Loucy (cell line): ENCODE measurements around the gene CD44.

Source experiments
- H2AFZ ChIP-seq: fragments of 200-600 bp; sonication (generic); 2 replicates; pipeline ENCODE4 v1.6.0; 2016; ENCODE audit warnings: antibody characterized with exemption, mild to moderate bottlenecking, low read length, moderate library complexity
- H3F3A ChIP-seq: fragments of 200-600 bp; 2 replicates; pipeline ENCODE4 v1.6.0; 2016; ENCODE audit warnings: antibody characterized with exemption, low read depth, mild to moderate bottlenecking
- H3K27me3 ChIP-seq: fragments of 200-600 bp; sonication (generic); 2 replicates; pipeline ENCODE4 v1.6.1; 2014; ENCODE audit warnings: low read length, mild to moderate bottlenecking; ENCODE audit not compliant: insufficient read depth, poor library complexity, severe bottlenecking
- H3K36me3 ChIP-seq: fragments of 200-600 bp; sonication (generic); 2 replicates; pipeline ENCODE4 v1.6.1; 2016; ENCODE audit warnings: low read length; ENCODE audit not compliant: insufficient read depth
- H3K4me1 ChIP-seq: fragments of 200-600 bp; sonication (generic); 2 replicates; pipeline ENCODE4 v1.5.1; 2014; ENCODE audit warnings: low read length, mild to moderate bottlenecking; ENCODE audit not compliant: insufficient read depth, poor library complexity, severe bottlenecking
- H3K4me2 ChIP-seq: fragments of 200-600 bp; sonication (generic); 2 replicates; pipeline ENCODE4 v1.6.0; 2014; ENCODE audit warnings: antibody characterized with exemption, low read length, low read depth, mild to moderate bottlenecking; ENCODE audit not compliant: poor library complexity, severe bottlenecking
- H3K4me3 ChIP-seq: fragments of 200-600 bp; sonication (generic); 2 replicates; pipeline ENCODE4 v1.5.1; 2014; ENCODE audit warnings: low read length, mild to moderate bottlenecking, mixed read lengths; ENCODE audit not compliant: poor library complexity, severe bottlenecking
- H3K79me2 ChIP-seq: fragments of 200-600 bp; sonication (generic); 2 replicates; pipeline ENCODE4 v1.6.1; 2014; ENCODE audit warnings: low read length; ENCODE audit not compliant: insufficient read depth
- H3K9ac ChIP-seq: fragments of 200-600 bp; sonication (generic); 2 replicates; pipeline ENCODE4 v1.6.0; 2014; ENCODE audit warnings: mild to moderate bottlenecking, low read depth, low read length, moderate library complexity; ENCODE audit not compliant: poor library complexity, severe bottlenecking
- H3K9me2 ChIP-seq: fragments of 200-600 bp; sonication (generic); replicated peaks from 2 replicates; pipeline ENCODE4 v1.6.1; 2016; ENCODE audit warnings: low read depth, low read length, mixed read lengths
- H3K9me3 ChIP-seq: fragments of 200-600 bp; sonication (generic); 2 replicates; pipeline ENCODE4 v1.6.1; 2014; ENCODE audit warnings: mild to moderate bottlenecking, antibody characterized with exemption, low read length, low read depth; ENCODE audit not compliant: insufficient read depth
- H4K20me1 ChIP-seq: fragments of 200-600 bp; sonication (generic); 2 replicates; pipeline ENCODE4 v1.6.0; 2014; ENCODE audit warnings: antibody characterized with exemption, low read length, mild to moderate bottlenecking; ENCODE audit not compliant: insufficient read depth, poor library complexity, severe bottlenecking
- EZH2phosphoT487 ChIP-seq: fragments of 200-600 bp; IDR thresholded peaks from 2 replicates; pipeline ENCODE4 v1.6.1; 2018; ENCODE audit warnings: antibody characterized with exemption, mild to moderate bottlenecking, moderate library complexity, borderline replicate concordance
- TF ChIP-seq, protein P1 (sequence below): fragments of 200-600 bp; sonication (generic); conservative IDR thresholded peaks from 2 replicates; pipeline ENCODE4 v1.5.1; 2014; ENCODE audit warnings: mild to moderate bottlenecking, antibody characterized with exemption, low read length

CD44 gene

DNA sequence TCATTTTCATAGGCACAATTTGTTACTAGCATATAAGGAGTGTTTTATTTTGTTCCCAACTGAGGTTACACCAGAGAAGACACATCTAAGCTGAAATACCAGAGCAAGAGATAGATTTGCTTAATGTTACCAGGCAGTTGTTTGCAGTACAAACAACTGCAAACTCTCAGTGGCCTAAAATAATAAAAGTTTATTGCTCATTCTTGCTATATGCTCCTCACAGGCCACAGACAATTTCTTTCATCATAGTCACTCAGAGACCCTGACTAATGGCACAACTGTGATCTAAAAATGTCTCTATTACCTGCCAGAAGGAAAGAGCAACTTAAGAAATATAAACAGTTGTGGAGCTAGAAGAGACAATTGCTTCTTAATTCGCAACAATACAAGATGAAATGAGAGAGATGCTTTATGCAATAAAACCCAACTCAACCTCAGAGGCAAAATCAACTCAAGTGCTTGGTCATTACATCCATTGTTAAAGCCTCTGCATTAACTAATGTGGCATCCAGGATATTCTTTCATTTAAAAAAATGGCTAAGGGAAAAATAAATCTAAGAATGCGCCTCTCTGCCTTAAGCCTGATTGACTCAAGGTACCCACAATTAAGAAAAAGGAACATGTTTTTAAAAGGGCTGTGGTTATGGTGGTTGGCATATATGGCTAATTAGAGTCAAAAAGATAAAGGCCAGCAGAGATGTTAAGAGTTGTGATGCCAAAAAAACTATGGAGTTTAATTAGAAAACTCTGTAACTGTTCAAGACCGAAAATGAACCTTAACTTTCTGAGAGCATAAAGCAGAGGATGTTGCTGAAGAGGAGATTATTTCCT, 103.7 kb downstream of the CD44 start:
- H3K27me3 ChIP-seq = no peaks in the 10 kb centered on the region
- no peak overlapping the region for H3K4me3 ChIP-seq
- H3K4me1 ChIP-seq = peaks cover 7% of the 10 kb centered on the region
- no peaks in the 10 kb centered on the region for H3K9me3 ChIP-seq
- no peaks in the 10 kb centered on the region for H4K20me1 ChIP-seq
- no peak overlapping the region for H3K9ac ChIP-seq
- H3K4me2 ChIP-seq = no peak overlapping the region
- H2AFZ ChIP-seq = no peak overlapping the region
- no peaks in the 10 kb centered on the region for H3K9me2 ChIP-seq
- H3F3A ChIP-seq = no peaks in the 10 kb centered on the region
- no peaks in the 10 kb centered on the region for H3K36me3 ChIP-seq
- TF ChIP-seq EZH2phosphoT487 = no peak
- TF ChIP-seq, protein P1, sequence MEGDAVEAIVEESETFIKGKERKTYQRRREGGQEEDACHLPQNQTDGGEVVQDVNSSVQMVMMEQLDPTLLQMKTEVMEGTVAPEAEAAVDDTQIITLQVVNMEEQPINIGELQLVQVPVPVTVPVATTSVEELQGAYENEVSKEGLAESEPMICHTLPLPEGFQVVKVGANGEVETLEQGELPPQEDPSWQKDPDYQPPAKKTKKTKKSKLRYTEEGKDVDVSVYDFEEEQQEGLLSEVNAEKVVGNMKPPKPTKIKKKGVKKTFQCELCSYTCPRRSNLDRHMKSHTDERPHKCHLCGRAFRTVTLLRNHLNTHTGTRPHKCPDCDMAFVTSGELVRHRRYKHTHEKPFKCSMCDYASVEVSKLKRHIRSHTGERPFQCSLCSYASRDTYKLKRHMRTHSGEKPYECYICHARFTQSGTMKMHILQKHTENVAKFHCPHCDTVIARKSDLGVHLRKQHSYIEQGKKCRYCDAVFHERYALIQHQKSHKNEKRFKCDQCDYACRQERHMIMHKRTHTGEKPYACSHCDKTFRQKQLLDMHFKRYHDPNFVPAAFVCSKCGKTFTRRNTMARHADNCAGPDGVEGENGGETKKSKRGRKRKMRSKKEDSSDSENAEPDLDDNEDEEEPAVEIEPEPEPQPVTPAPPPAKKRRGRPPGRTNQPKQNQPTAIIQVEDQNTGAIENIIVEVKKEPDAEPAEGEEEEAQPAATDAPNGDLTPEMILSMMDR = no peak
- no peaks in the 10 kb centered on the region for H3K79me2 ChIP-seq

DNA sequence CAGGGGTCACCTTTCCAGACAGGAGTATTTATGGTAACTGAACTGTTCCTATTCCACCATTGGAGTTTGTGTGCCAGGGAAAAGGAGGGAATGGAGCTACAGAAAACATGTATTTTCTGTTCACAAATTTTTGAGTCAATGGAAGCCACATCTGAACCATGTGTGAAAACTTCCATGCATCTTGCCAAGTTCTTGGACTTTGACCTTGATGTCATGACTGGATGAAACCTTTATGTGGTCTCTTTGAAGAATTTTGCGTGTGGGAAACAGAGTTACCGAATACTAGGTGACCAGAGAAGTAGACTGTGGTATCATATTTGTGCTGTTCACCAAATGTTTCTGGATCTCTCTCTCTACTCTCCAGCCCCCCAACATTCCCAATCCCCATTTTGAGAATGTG, 104.8 kb downstream of the CD44 start:
- H2AFZ ChIP-seq = no peak overlapping the region

GRCh38 chr11:35245056-35245455, 106.1 kb downstream of the CD44 start:
- no peak overlapping the region for H3K9ac ChIP-seq
- H3K4me1 ChIP-seq = peaks cover 12% of the 10 kb centered on the region
- H2AFZ ChIP-seq = no peak overlapping the region
- H3K4me3 ChIP-seq = no peak overlapping the region
- H3K36me3 ChIP-seq = no peaks in the 10 kb centered on the region
- no peak overlapping the region for H3K4me2 ChIP-seq
- H3K27me3 ChIP-seq = no peaks in the 10 kb centered on the region
- no peaks in the 10 kb centered on the region for H3K9me2 ChIP-seq
- peaks cover 3% of the 10 kb centered on the region; the same call in 1 of the 2 replicates for H3F3A ChIP-seq
- no peaks in the 10 kb centered on the region for H4K20me1 ChIP-seq
- no peak for TF ChIP-seq EZH2phosphoT487
- TF ChIP-seq, protein P1 = no peak
- H3K79me2 ChIP-seq = no peaks in the 10 kb centered on the region
- H3K9me3 ChIP-seq = no peaks in the 10 kb centered on the region

More for the DNA sequence above, 104.8 kb downstream of the CD44 start:
- Histone ChIP-seq H4K20me1 (no peaks in the 10 kb centered on the region), H3K79me2 (no peaks in the 10 kb centered on the region), H3F3A (no peaks in the 10 kb centered on the region; the same call in 1 of the 2 replicates), H3K4me3 (no peak overlapping the region), H3K4me2 (no peak overlapping the region), H3K27me3 (no peaks in the 10 kb centered on the region), H3K9ac (no peak overlapping the region), H3K36me3 (no peaks in the 10 kb centered on the region), H3K4me1 (peaks cover 12% of the 10 kb centered on the region), H3K9me2 (no peaks in the 10 kb centered on the region), H3K9me3 (no peaks in the 10 kb centered on the region)
- TF ChIP-seq EZH2phosphoT487 = no peak
- TF ChIP-seq, protein P1 = no peak
